ENCODE results near the gene TLDC2.

- no peak for TF ChIP-seq GABPA (IDR thresholded peaks at IDR 0.05; ENCODE audit: borderline replicate concordance, insufficient read depth, low read length)
- no peak for TF ChIP-seq CBX8 (IDR thresholded peaks at IDR 0.05; ENCODE audit: borderline replicate concordance, low read depth, low read length)
- TF ChIP-seq POLR2A (IDR thresholded peaks at IDR 0.05; ENCODE audit: control extremely low read depth in 1 of 2, low read depth in 2 of 2, low read length in 2 of 2) = no peak
- no peak for TF ChIP-seq JUN (IDR thresholded peaks at IDR 0.05; ENCODE audit: low read depth, low read length)
- no peak for TF ChIP-seq EP300 (IDR thresholded peaks at IDR 0.05; ENCODE audit: borderline replicate concordance in 1 of 2, low read depth in 2 of 2, low read length in 2 of 2)
- TF ChIP-seq YY1 (IDR thresholded peaks at IDR 0.05; ENCODE audit: low read depth, low read length) = no peak
- TF ChIP-seq CTCF (IDR thresholded peaks at IDR 0.05; ENCODE audit: control extremely low read depth in 1 of 3, insufficient read depth in 1 of 3, low read depth in 1 of 3, low read length in 3 of 3) = no peak
- TF ChIP-seq HDAC6 (IDR thresholded peaks at IDR 0.05; ENCODE audit: low read depth, low read length) = no peak
- TF ChIP-seq RFX5 (IDR thresholded peaks at IDR 0.05; ENCODE audit: borderline replicate concordance, low read depth, low read length) = no peak
These were observed 48.2 kb upstream of the TLDC2 start for GRCh38 chr20:36827541-36828279.

Data from H1 (cell line).